ENCODE data around the gene SLC9A8.

Gene SLC9A8

GRCh38 chr20:49796600-49797343 is 15.9 kb upstream of the SLC9A8 start:
- no peak overlapping the region for H3K4me3 ChIP-seq (ENCODE audit: low read depth, low read length)
- CTCF ChIA-PET: interaction anchor here (0.7 kb wide), 1 partner anchor 255 kb away, joined by 3 read pairs; no protein-coding TSS in a partner anchor
- H3K4me1 ChIP-seq (ENCODE audit: control insufficient read depth, insufficient read depth, low read length): no peaks in the 10 kb centered on the region
- H3K36me3 ChIP-seq (ENCODE audit: control insufficient read depth in 2 of 2, insufficient read depth in 1 of 2, low read length in 2 of 2): no peaks in the 10 kb centered on the region
- H3K9me3 ChIP-seq (ENCODE audit: control insufficient read depth, insufficient read depth, low read depth, low read length): no peaks in the 10 kb centered on the region
- no peak overlapping the region for H3K27ac ChIP-seq (ENCODE audit: extremely low read depth, low read depth, low read length)
- POLR2A ChIA-PET: no interaction called here
- TF ChIP-seq ZNF830 (tag by site-specific recombination; IDR thresholded peaks at IDR 0.05; ENCODE audit: low read depth) (no peak), ZNF24 (tag by site-specific recombination; IDR thresholded peaks at IDR 0.05) (no peak), ZFP69B (tag by site-specific recombination; IDR thresholded peaks at IDR 0.05) (no peak), KLF10 (tag by site-specific recombination; IDR thresholded peaks at IDR 0.05) (no peak), ZNF560 (tag by site-specific recombination; IDR thresholded peaks at IDR 0.05; ENCODE audit: borderline replicate concordance) (no peak), ZNF112 (tag by site-specific recombination; IDR thresholded peaks at IDR 0.05) (no peak), TRIM28 (IDR thresholded peaks at IDR 0.05; ENCODE audit: borderline replicate concordance, low read length) (no peak), ZNF266 (tag by site-specific recombination; IDR thresholded peaks at IDR 0.05; ENCODE audit: low read depth) (no peak), ZBTB44 (tag by site-specific recombination; IDR thresholded peaks at IDR 0.05) (no peak), ZNF155 (tag by site-specific recombination; IDR thresholded peaks at IDR 0.05) (no peak), PRDM4 (tag by site-specific recombination; IDR thresholded peaks at IDR 0.05) (no peak), MEIS1 (CRISPR knock-in tag; IDR thresholded peaks at IDR 0.05; ENCODE audit: borderline replicate concordance) (no peak), PRDM10 (tag by site-specific recombination; IDR thresholded peaks at IDR 0.05) (no peak), ZNF571 (tag by site-specific recombination; IDR thresholded peaks at IDR 0.05) (no peak), MZF1 (tag by site-specific recombination; IDR thresholded peaks at IDR 0.05; ENCODE audit: borderline replicate concordance) (no peak), REPIN1 (tag by site-specific recombination; IDR thresholded peaks at IDR 0.05; ENCODE audit: low read depth) (no peak), PRDM2 (tag by site-specific recombination; IDR thresholded peaks at IDR 0.05; ENCODE audit: borderline replicate concordance) (no peak), ATF2 (tag by site-specific recombination; IDR thresholded peaks at IDR 0.05; ENCODE audit: low read depth) (no peak), ZNF423 (tag by site-specific recombination; IDR thresholded peaks at IDR 0.05) (no peak)

All from HEK293 (cell line).